Cardiac muscle cell (in vitro differentiated cells and primary cell): ENCODE results near the gene GSTCD. TPM values are rescaled to one million over a fixed set of nuclear protein-coding genes. Genes with fewer than 3 reads are reported as not detected.
"Not testable (repeated sequence)": the region's sequence is repeated elsewhere in the genome, so short reads cannot be mapped to it uniquely, and the experiment has no call there.

Experiments used
- DNase-seq, 2 donors: peaks; one replicate each; pipeline versions ENCODE4 v3.0.0 to v3.0.0-alpha.2; 2010 to 2017; ENCODE audit warnings: low read depth in 1 of 2, low spot score in 1 of 2
- H3K27ac ChIP-seq: fragments of 200-600 bp; sonication (generic); 2 replicates; pipeline ENCODE4 v1.5.1; 2016
- H3K27me3 ChIP-seq: fragments of 200-600 bp; sonication (generic); 2 replicates; pipeline ENCODE4 v1.6.0; 2016; ENCODE audit warnings: control low read depth
- H3K36me3 ChIP-seq: fragments of 200-600 bp; sonication (generic); 2 replicates; pipeline ENCODE4 v1.5.1; 2016; ENCODE audit warnings: control low read depth
- H3K4me1 ChIP-seq: fragments of 200-600 bp; sonication (generic); 2 replicates; pipeline ENCODE4 v1.8.1; 2017; ENCODE audit warnings: low read depth, mild to moderate bottlenecking, mixed run types
- H3K4me3 ChIP-seq: fragments of 200-600 bp; sonication (generic); 2 replicates; pipeline ENCODE4 v1.5.1; 2016; ENCODE audit warnings: mild to moderate bottlenecking
- H3K9me3 ChIP-seq: fragments of 200-600 bp; sonication (generic); 2 replicates; pipeline ENCODE4 v1.5.1; 2017; ENCODE audit warnings: low read depth, mild to moderate bottlenecking, control low read depth
- polyA plus RNA-seq: library from polyadenylated mRNA; unstranded; fragments of >200 nt; fragmentation: Nextera tagmentation; extraction: Ambion mirVana; gene quantifications from 2 replicates; pipeline ENCODE4 v1.2.1, GENCODE V29; 2016
- total RNA-seq: library from RNA; depleted of rRNA; stranded (reverse); fragments of >200 nt; gene quantifications from 2 replicates; pipeline ENCODE4 v1.2.3, GENCODE V29; 2016
- TF ChIP-seq, protein P1 (sequence below): IDR thresholded peaks from 2 replicates; pipeline ENCODE4 v1.5.1; 2012; ENCODE audit warnings: low read depth, mild to moderate bottlenecking, low read length

GSTCD gene
- total and polyA plus RNA-seq, 2 experiments from 2014 or later = 6.9 to 22.3 TPM

- Histone ChIP-seq H3K9me3 (no peaks in the 10 kb centered on the region), H3K36me3 (no peaks in the 10 kb centered on the region), H3K27ac (no peak overlapping the region), H3K27me3 (no peaks in the 10 kb centered on the region), H3K4me3 (no peak overlapping the region), H3K4me1 (no peaks in the 10 kb centered on the region)
- TF ChIP-seq, protein P1, sequence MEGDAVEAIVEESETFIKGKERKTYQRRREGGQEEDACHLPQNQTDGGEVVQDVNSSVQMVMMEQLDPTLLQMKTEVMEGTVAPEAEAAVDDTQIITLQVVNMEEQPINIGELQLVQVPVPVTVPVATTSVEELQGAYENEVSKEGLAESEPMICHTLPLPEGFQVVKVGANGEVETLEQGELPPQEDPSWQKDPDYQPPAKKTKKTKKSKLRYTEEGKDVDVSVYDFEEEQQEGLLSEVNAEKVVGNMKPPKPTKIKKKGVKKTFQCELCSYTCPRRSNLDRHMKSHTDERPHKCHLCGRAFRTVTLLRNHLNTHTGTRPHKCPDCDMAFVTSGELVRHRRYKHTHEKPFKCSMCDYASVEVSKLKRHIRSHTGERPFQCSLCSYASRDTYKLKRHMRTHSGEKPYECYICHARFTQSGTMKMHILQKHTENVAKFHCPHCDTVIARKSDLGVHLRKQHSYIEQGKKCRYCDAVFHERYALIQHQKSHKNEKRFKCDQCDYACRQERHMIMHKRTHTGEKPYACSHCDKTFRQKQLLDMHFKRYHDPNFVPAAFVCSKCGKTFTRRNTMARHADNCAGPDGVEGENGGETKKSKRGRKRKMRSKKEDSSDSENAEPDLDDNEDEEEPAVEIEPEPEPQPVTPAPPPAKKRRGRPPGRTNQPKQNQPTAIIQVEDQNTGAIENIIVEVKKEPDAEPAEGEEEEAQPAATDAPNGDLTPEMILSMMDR = no peak
- DNase-seq = no peak
Measured at GRCh38 chr4:105845559-105845958, 137.0 kb downstream of the GSTCD start.

- not testable (repeated sequence) for H3K9me3 ChIP-seq, DNase-seq, H3K4me3 ChIP-seq, H3K4me1 ChIP-seq, H3K27ac ChIP-seq, H3K36me3 ChIP-seq, H3K27me3 ChIP-seq
Measured at GRCh38 chr4:105848359-105848758, 139.8 kb downstream of the GSTCD start.

DNA sequence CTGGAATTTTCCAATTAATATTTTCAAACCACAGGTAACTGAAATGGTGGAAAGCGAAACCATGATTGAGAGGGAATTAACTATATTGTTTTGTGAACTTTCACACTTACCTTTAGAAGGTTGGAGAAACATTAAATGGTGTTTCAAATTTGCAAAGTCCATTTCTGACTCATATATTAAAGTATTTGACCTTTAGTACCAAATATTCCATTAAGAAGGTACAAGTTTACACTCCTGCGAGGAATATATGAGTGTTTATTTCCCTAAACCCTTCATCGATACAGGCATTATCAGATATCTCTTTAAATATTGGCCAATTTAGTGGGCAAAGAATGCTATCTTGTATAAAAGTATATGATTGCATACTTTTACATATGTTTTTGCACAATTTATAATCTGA is 142.6 kb downstream of the GSTCD start:
- H3K4me1 ChIP-seq = no peaks in the 10 kb centered on the region
- no peak overlapping the region for H3K27ac ChIP-seq
- H3K4me3 ChIP-seq = no peak overlapping the region
- no peak for DNase-seq
- TF ChIP-seq, protein P1 = no peak
- H3K36me3 ChIP-seq = no peaks in the 10 kb centered on the region
- no peaks in the 10 kb centered on the region for H3K27me3 ChIP-seq
- no peaks in the 10 kb centered on the region for H3K9me3 ChIP-seq

GRCh38 chr4:105852230-105852629 is 143.6 kb downstream of the GSTCD start:
- not testable (repeated sequence) for H3K27me3 ChIP-seq, H3K27ac ChIP-seq, H3K9me3 ChIP-seq, H3K36me3 ChIP-seq, H3K4me1 ChIP-seq, DNase-seq, H3K4me3 ChIP-seq

GRCh38 chr4:105858466-105859040 is 150.0 kb downstream of the GSTCD start:
- no peak for DNase-seq
- Histone ChIP-seq H3K36me3 (no peaks in the 10 kb centered on the region), H3K4me1 (no peaks in the 10 kb centered on the region), H3K27me3 (no peaks in the 10 kb centered on the region), H3K27ac (no peak overlapping the region), H3K4me3 (no peak overlapping the region), H3K9me3 (no peaks in the 10 kb centered on the region)
- TF ChIP-seq, protein P1 = no peak

DNA sequence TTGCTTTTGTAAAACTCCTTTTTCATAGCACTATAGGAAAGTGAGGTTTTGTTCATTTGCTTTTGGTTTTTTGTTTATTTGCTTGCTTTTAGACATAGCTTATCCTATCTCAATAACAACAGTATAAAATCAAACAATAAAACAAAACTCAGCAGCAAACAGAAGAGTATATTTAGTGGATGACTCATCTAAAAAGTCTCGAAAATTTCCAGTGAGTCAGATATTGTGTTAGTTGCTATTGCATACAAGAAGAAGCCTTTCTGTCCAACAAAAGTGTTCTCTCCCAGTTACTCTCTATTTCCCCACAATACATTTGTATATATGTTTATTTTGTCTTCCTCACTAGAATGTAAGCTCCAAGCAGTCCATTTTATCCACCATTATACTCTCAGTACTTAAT is 150.6 kb downstream of the GSTCD start:
- H3K36me3 ChIP-seq = no peaks in the 10 kb centered on the region
- no peaks in the 10 kb centered on the region for H3K9me3 ChIP-seq
- H3K4me1 ChIP-seq = no peaks in the 10 kb centered on the region
- TF ChIP-seq, protein P1 = no peak
- no peaks in the 10 kb centered on the region for H3K27me3 ChIP-seq
- H3K4me3 ChIP-seq = no peak overlapping the region
- no peak overlapping the region for H3K27ac ChIP-seq
- DNase-seq = peak in 1 of 2 donors; percentile 59

- Histone ChIP-seq H3K4me1 (no peaks in the 10 kb centered on the region), H3K4me3 (no peak overlapping the region), H3K9me3 (no peaks in the 10 kb centered on the region), H3K27me3 (no peaks in the 10 kb centered on the region), H3K36me3 (no peaks in the 10 kb centered on the region), H3K27ac (no peak overlapping the region)
- TF ChIP-seq, protein P1 = no peak
- DNase-seq = no peak
Measured at GRCh38 chr4:105870963-105871362, 162.4 kb downstream of the GSTCD start.
